Sciatic nerve (tissue), 2 donors: ENCODE data around the gene CHDH. TPM values are rescaled to one million over a fixed set of nuclear protein-coding genes. Genes with fewer than 3 reads are reported as not detected.

Experiments used
- ATAC-seq: fragments of 200-7000 bp; cut with Tn5 transposase; one replicate; pipeline ENCODE4 v1.9.1; 2020; ENCODE audit warnings: mild to moderate bottlenecking, moderate library complexity
- DNase-seq: peaks from one replicate; pipeline ENCODE4 v3.0.0-alpha.2; 2020; ENCODE audit warnings: low spot score
- intact Hi-C: fragments of 100-400 bp; cut with DNase I; formaldehyde crosslinking; loops from one replicate; pipeline ENCODE4 v1.14.2; 2022
- total RNA-seq: library from RNA; stranded (reverse); fragmentation: NEBNext Ultra II Directional; extraction: Animal tissue kit (Norgen Biotek cat#: 25700); gene quantifications from one replicate; pipeline ENCODE4 v1.2.1, GENCODE V29; 2021
- donor health status: DM: no; HTN: no; CAD: no.
- donor health status: DM: no; HTN: no; CAD: no.

The CHDH gene, protein sequence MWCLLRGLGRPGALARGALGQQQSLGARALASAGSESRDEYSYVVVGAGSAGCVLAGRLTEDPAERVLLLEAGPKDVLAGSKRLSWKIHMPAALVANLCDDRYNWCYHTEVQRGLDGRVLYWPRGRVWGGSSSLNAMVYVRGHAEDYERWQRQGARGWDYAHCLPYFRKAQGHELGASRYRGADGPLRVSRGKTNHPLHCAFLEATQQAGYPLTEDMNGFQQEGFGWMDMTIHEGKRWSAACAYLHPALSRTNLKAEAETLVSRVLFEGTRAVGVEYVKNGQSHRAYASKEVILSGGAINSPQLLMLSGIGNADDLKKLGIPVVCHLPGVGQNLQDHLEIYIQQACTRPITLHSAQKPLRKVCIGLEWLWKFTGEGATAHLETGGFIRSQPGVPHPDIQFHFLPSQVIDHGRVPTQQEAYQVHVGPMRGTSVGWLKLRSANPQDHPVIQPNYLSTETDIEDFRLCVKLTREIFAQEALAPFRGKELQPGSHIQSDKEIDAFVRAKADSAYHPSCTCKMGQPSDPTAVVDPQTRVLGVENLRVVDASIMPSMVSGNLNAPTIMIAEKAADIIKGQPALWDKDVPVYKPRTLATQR
- 7.3 TPM for total RNA-seq

DNA sequence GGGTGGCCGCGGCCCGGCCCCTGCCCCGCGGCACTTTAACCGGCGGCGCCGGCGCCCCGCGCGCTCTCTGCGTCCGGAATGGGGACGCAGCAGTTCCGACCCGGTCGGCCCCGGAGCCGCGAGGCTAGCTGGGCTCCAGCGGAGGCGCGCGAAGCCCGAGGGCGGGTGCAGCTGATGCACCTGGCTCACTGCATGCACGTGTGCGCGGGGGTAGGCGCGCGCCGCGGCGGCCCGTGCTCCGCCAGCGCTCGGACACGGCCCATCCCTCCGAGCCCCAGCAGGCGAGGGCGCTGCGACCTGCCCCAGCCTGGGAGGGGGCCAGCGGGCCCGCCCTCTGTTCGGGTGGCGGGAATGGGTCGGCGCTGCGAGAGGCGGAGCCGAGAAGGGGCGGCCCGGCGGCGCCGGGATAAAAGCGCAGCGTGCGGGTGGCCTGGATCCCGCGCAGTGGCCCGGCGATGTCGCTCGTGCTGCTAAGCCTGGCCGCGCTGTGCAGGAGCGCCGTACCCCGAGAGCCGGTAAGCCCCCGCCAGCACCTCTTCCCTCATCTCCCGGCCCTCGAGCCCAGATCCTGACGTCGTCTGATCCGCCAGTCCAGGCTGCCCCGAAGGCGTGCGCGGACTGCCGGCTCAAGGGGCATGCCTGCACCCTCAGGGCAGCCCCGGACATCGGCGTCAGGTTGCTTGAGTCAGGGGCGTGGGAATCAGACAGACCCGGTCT, at the start of gene CHDH, which contains the start of gene IL17RB:
Gene CHDH (minus strand): TSS at position 286 of the 717 bp plus-strand sequence. CDS start 22,411 bp downstream, outside the sequence.
Gene IL17RB (plus strand): TSS at position 435 of the 717 bp plus-strand sequence. CDS start 21 bp downstream, at position 456.
- DNase-seq (peak; percentile 78), ATAC-seq (peak; percentile 71)
- intact Hi-C loops, result no loop called here

DNA sequence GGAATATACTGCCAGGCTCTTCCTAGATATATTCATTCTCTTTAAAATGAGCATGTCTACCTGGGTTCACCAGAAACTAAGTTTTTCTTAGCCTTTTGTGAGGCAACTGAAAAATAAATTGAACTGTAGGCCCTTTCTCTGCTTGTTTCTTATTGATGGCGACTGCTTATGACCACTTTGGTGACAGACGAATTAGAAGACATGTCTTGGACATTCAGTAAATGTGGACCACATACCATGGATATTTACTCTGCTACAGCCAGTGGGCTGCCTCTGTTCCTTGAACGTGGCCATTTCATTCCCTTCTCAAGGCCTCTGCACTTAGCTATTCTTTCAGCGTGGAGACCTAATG, 46.0 kb upstream of the CHDH start:
- no peak for DNase-seq
- intact Hi-C loops, result no loop called here
- ATAC-seq, result no peak

DNA sequence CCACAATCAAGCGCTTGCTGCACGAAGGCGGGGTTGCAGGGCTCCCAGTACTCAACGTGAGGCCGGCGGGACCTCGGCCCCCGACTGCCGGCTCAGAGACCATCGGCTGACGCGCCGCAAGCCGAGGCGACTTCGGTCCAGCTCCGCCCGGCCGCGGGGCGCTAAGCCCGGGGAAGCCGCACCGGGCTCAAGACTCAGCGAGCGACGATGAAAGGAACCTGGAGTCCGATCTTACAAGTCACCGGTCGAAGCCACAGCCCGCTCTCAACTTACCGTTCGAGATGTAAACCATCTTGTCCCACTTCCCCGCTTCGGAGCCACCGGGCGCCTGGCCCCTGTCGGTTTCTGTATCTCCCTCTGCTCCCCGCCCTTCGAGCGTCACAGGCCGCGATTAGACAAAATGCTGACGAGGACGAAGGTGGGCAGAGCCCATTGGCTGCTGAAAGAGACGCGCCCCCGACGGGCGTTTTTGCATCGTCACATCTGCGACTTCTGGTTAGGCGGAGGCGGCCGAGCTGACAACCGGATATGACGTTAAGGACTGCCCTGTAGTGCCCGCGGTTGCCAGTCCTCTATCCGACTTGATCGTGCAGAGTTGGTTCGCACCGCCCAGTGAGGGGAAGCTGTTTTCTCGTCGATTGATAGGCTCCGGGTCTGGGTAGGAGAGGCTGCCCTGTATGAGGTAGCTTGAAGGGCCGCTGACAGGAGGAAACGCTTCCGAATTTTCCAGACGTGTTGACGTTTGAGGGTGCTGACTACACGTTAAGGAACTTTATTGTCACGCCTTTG, 45.5 kb upstream of the CHDH start, which contains the start of gene SELENOK:
Gene SELENOK (minus strand): TSS at position 363 of the 789 bp plus-strand sequence.
- ATAC-seq (peak; percentile 99), DNase-seq (peak; percentile 99)
- intact Hi-C loops, result no loop called here

DNA sequence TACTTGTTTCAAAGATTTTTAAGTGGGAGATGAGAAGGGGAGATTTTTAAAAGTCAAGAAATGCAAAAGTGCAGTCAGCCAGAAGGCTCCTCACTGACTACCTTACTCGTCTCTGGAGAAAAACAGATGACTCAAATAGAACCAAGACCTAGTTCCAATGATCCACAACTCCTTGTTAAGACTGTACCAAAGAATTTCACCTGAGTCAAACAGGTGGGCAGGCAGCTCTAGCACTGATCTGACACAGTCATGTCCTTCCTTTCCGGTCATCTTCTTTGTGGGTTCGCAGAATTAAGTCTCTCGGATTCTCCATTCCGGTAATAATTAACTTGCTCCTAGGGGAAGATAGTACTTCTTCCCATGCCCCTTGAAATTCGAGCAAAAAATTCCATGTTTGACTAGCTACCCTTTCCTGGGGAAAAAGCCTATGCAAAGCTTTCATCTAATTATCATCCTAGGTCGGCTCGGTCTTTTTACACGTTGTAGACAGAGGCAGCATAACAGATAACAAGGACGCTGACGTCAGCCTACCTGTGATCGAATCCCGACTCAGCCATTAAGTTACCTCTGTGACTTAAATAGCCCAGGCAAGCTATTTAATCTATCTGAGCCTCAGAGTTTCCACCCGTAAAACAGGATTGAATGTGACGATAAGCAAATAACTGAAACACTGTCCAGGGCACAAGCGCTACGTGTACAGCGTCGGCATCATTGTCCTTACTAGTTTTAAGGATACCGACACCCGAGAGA, 44.7 kb upstream of the CHDH start:
- intact Hi-C loops, result no loop called here
- DNase-seq (no peak), ATAC-seq (no peak)

DNA sequence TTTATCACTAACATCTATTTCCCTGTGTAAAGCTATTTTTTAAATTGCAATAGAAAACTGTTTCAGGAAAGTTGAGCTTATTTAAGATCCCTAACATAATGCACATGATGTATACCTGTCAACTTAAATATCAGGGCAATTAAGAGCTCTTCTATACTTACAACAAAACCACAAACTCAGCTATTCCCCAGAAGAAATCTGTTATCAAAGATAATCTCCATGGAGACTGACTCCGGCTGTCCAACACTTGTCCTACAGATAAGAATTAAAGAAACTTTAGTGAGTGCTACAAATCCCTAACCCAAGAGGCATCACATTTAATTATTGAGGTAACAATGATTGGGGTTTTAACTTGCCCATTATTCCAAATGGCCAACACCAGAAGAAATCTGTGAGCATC, 42.0 kb upstream of the CHDH start:
- ATAC-seq (no peak), DNase-seq (no peak)
- intact Hi-C loops, result no loop called here

DNA sequence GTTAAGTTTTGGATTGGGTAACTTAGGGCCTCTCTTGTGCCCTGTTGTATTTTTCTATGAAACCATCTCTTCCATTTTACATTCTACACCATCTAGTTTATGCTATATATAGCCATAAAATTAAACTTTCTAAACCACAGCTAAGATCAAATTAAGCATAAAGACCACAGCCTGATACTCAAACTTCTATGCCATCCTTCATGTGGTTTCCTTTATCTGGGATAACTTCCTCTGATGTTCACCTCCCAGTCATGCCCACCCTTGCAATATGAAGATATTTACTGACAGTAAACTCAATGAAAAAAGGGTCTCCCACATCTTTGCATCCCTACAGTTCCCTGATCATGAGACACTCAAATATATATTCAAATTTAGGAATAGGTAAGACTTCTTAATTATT, 41.2 kb upstream of the CHDH start:
- no peak for ATAC-seq
- no peak for DNase-seq
- intact Hi-C loops, result no loop called here

DNA sequence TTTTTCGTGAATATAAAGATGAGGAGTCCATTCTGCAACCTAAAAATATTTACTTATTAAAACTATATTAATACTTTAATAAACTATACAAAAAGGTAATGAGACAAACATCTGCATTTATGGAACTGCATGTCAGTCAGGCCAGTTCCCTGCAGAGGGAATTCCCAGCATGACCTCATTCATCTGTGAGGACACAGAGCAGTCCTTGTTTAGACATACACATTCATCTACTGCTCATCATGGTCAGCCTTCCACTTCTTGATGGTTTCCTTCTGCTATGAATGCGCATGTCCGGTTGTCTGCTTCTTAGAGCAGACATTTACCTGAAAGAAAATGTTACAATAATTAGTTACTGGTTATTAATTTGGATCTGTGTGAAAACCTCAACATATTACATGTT, 39.0 kb upstream of the CHDH start:
- DNase-seq (no peak), ATAC-seq (no peak)
- intact Hi-C loops, result no loop called here

DNA sequence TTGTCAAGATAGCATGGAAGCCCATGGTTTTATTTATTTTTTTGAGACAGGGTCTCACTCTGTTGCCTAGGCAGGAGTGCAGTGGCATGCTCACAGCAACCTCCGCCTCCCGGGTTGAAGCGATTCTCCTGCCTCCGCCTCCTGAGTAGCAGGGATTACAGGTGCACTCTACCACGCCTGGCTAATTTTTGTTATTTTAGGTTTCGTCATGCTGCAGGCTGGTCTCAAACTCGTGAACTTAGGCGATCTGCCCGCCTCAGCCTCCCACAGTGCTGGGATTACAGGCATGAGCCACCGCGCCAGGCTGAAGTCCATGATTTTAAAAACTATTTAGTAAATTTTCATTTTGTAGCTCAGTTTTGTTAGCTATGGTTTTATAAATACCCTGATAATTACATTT, 38.4 kb upstream of the CHDH start:
- intact Hi-C loops, result no loop called here
- DNase-seq, result no peak
- no peak for ATAC-seq

DNA sequence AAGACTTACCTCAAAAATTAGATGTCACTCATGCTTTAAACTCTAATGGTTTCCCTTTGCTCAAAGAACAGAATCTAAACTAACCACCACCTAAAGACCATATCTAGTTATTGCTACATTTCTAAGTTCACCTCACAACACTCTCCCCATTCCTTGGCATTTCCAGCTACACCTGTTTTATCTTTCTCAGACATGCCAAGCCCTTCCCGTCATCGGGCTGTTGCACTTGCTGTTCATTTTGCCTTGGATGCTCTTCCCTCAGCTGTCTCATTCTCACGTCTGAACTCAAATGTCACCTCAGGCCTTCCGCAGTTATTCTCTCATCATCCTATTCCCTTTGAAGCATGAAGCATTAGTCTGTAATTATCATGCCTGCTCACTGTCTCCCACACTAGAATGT, 36.8 kb upstream of the CHDH start:
- intact Hi-C loops, result no loop called here
- DNase-seq (no peak), ATAC-seq (no peak)

DNA sequence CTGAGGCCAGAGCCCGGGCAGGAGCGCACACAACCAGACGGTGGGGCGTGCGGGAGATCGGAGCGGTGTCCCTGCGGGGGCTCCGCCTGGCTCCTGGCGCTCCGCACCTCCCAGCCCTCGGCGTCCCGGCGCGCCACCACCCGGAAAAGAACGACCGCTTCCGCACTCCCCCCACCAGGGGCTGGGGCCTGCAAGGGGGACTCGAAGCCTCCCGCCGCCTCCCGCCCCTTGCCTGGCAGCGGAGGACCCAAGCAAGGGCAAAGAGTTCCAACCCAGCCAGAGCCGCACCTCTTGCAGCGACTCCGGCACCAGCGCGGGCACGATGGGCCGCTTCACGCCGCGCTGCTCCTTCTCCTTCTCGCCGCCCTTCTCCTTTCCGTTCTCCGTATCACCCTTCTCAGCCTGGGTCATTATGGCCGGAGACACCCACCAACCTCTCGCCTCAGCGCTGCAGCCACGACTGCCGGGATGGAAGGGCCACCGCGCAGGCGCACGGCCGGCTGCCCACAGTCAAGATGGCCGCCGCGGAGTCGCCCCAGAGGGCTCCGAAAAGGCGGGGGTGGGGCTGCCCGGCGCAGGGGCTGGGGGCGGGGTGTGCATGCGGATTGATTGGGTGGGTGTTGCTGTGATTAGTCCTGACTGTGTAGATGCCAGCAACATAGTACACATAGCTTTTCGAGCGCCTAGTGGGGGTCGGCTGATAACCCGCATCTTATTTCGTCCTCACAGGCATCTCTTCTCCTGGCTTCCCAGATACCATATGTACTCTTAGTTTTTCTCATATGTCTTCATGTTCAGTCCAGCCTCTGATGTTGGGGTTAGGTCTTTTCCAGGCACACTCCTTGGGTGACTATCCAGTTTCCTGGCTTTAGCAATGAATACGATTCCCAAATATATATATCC, 35.7 kb upstream of the CHDH start, which contains the start of gene ACTR8:
Gene ACTR8 (minus strand): TSS at position 462 of the 903 bp plus-strand sequence. CDS start 51 bp downstream, at position 411.
- intact Hi-C loops, result no loop called here
- DNase-seq (peak; percentile 89), ATAC-seq (peak; percentile 99)

DNA sequence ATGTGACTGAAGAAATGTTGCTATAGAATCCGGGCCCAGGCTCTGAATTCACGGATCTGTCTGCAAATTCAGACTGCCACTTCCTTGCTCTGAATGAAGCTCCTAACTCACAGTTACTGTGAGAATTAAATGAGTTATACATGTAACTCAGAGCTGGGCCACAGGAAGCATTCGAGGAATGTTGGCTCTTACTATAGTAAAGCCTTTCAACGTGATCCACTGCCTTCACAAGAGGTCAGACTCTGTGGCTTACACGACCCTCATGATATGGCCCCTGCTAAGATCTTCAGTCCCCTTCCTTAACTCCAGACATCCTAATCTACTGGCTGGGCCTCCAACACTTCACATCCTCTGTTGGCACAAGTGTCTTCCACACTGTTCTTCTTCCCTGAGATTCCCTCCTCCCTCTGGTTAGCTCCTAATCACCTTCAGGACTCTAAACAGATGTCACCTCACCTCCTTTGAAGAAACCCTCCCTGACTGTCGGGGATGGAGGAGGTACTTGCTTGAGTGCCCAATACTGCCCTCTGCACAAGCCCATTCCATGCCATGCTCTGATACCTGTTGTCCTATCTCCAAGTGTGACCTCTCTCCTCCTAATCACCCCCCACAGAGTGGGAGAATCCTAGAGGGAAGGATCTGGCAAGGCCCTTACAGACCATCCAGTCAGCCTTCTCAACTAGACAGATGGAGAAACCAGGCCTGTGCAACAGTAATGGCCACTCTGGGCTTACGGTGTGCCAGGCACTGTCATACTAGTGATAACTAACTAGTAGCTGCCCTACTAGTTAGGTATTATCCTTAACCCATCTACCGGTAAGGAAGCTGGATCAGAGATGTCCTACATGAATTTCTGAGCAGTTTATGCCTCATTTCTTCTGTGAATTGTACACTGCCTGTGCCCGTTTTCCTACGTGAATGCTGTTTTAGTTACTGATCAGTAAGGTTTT, 34.5 kb upstream of the CHDH start:
- DNase-seq (no peak), ATAC-seq (no peak)
- intact Hi-C loops, result no loop called here

DNA sequence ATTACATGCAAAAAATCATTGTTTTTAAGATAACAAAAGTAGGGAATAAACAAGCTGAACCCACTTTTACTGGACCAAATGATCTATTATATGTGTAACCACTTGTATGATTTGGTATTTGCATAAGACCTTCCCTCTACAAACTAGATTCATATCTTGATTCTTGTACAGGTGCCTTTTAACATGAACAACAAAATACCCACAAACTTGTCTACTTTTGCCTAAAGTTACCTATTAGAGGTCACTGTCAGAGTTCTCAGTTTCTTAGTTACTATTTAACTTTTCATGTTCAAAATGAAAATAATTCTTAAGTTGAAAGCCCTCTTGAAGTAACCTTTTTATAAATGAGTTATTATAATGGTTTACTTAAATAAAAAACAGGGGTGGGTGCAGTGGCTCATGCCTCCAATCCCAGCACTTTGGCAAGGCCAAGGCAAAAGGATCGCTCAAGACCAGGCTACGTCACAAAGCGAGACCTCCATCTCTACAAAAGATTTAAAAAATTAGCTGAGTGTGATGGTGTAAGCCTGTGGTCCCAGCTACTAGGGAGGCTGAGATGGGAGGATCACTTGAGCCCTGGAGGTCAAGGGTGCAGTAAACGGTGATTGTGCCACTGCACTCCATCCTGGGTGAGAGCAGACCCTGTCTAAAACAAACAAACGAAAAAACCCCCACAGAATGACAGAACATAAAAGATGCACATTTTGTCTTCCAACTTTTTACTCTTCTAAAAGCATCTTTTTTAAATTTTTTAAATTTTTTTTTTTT, 19.7 kb upstream of the CHDH start:
- DNase-seq (no peak), ATAC-seq (no peak)
- intact Hi-C loops, result no loop called here

DNA sequence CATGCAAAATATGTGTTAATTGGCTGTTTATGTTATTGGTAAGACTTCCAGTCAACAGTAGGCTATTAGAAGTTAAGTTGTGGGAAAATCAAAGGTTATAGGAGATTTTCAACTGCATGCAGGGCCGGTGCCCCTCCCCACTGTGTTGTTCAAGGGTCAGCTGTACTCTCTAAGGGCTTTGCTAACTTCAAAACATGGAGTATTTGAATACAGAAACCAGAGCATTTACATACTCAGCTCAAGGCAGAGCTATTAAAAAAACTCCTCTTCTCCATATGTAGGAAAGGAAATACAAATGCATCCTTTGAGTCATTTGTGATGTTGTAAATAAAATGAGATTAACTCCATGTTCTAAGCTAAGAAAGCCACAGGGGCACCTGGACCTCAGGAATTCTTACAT, 16.9 kb upstream of the CHDH start:
- intact Hi-C loops, result no loop called here
- ATAC-seq, result no peak
- no peak for DNase-seq

DNA sequence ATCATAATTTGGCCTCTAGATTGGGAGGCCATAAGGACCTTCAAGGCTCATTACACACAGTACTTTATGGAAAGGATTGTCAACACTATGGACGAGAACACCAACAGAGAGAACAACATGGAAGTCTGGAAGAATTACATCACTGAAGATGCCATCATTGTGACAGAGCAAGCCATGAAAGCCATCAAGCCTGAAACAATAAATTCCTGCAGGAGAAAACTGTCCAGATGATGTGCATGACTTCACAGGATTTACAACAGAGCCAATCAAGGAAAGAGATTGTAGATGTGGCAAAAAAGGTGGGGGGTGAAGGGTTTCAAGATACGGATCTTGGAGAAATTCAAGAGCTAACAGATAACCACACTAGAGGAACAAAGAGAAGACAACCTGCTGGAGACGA, 16.0 kb upstream of the CHDH start:
- ATAC-seq (no peak), DNase-seq (no peak)
- intact Hi-C loops, result no loop called here

DNA sequence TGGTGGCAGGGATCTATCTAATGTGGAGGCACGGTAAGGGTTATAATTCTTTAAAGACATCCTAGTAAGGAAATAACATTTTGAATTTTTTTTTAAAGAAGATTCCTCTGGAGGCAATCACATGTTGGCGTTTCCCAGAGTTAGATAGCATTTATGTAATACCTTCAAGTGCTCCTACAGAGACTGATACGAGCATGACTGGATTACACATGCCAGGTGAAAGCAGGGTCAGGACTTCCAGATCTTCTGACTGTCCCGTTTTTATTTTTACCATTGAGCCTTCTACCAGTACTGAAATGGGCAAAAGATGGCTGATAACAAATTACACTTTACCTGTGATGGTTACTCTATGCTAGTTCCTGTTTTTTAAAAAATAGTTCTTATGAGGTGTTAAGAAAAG, 14.0 kb upstream of the CHDH start:
- intact Hi-C loops, result no loop called here
- ATAC-seq (no peak), DNase-seq (no peak)

DNA sequence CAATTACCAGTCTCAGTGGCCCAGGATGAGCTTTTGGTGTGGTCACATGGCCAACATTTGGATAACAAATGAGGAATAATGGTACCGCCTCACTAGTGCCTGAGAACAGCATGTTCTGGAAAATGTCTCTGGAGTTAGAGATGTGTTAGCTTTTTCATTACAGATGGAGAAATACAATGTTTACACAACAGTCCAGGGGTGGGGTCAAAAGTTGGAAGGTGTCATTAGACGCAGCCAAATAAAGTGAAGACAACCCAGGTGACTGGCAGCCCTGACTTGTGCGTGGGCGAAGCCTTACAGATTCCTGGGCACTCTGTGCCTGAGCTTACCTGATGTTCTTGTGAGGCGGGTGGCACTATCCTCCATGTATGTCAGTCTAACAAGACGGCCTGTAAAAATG, 13.0 kb upstream of the CHDH start:
- ATAC-seq (no peak), DNase-seq (no peak)
- intact Hi-C loops, result no loop called here
